Uterus (tissue), 4 donors: Measurements from ENCODE around the gene HNRNPU. TPM values are rescaled to one million over a fixed set of nuclear protein-coding genes. Genes with fewer than 3 reads are reported as not detected.

Experiments used
- DNase-seq, 2 donors: peaks; one replicate each; pipeline ENCODE4 v3.0.0-alpha.2; 2019 to 2020
- H3K27ac ChIP-seq, 2 donors: fragments of 200-600 bp; sonication (generic); 1 replicate in 1 of 2; 2 replicates in 1 of 2; pipeline ENCODE4 v1.5.1; 2016 to 2018
- H3K27me3 ChIP-seq, 2 donors: fragments of 200-600 bp; sonication (generic); one replicate each; pipeline ENCODE4 v1.5.1; 2018 to 2019; ENCODE audit warnings: control low read depth in 1 of 2
- H3K36me3 ChIP-seq, 2 donors: fragments of 200-600 bp; sonication (generic); one replicate each; pipeline ENCODE4 v1.5.1; 2019; ENCODE audit warnings: control low read depth in 1 of 2
- H3K4me1 ChIP-seq, 2 donors: fragments of 200-600 bp; sonication (generic); one replicate each; pipeline ENCODE4 v1.5.1; 2018 to 2019; ENCODE audit warnings: control low read depth in 1 of 2
- H3K4me3 ChIP-seq, 2 donors: fragments of 200-600 bp; sonication (generic); 1 replicate in 1 of 2; 2 replicates in 1 of 2; pipeline ENCODE4 v1.5.1; 2018 to 2019; ENCODE audit warnings: mild to moderate bottlenecking in 1 of 2
- H3K9me3 ChIP-seq, 2 donors: fragments of 200-600 bp; sonication (generic); one replicate each; pipeline ENCODE4 v1.5.1; 2019; ENCODE audit warnings: control low read depth in 1 of 2
- CTCF ChIP-seq, 4 experiments: fragments of 200-600 bp in 2 of 4; fragments of 450-650 bp in 2 of 4; sonication (generic) in 2 of 4; IDR thresholded peaks; one replicate each; pipeline ENCODE4 v1.5.1; 2016 to 2019; ENCODE audit warnings: antibody characterized with exemption in 4 of 4, mild to moderate bottlenecking in 2 of 4, moderate library complexity in 1 of 4
- POLR2A ChIP-seq, 2 donors: fragments of 450-650 bp; IDR thresholded peaks; one replicate each; pipeline ENCODE4 v1.6.1; 2016; ENCODE audit warnings: antibody characterized with exemption in 2 of 2, mild to moderate bottlenecking in 1 of 2, moderate library complexity in 1 of 2
- intact Hi-C: fragments of 100-400 bp; cut with DNase I; formaldehyde crosslinking; loops from one replicate; pipeline ENCODE4 v1.15.1; 2023; ENCODE audit warnings: low total_unique reads
- total RNA-seq, 4 donors: library from RNA; depleted of rRNA in 3 of 4; stranded (reverse); fragments of >200 nt in 3 of 4; gene quantifications; one replicate each; pipeline versions ENCODE4 v1.1.0 to v1.2.4, GENCODE V29; 2014 to 2023
- donor health status: DM: yes; HTN: yes; CAD: no.

Gene HNRNPU
- total RNA-seq, 4 donors from 2014 or later, result 154 to 603 (median 269) TPM

GRCh38 chr1:244878681-244879080, 14.3 kb upstream of the HNRNPU start:
- H3K4me1 ChIP-seq, result no peaks in the 10 kb centered on the region
- no peak for TF ChIP-seq POLR2A (IDR thresholded peaks at IDR 0.05)
- TF ChIP-seq CTCF (IDR thresholded peaks at IDR 0.05), result no peak
- no peak for DNase-seq
- no peak overlapping the region for H3K27ac ChIP-seq
- no peaks in the 10 kb centered on the region for H3K27me3 ChIP-seq
- intact Hi-C loops, result no loop called here
- H3K4me3 ChIP-seq, result no peak overlapping the region
- H3K36me3 ChIP-seq, result no peaks in the 10 kb centered on the region
- no peaks in the 10 kb centered on the region for H3K9me3 ChIP-seq

GRCh38 chr1:244876228-244876910, 12.0 kb upstream of the HNRNPU start:
- no peaks in the 10 kb centered on the region for H3K4me1 ChIP-seq
- H3K4me3 ChIP-seq, result no peak overlapping the region
- no peaks in the 10 kb centered on the region for H3K27me3 ChIP-seq
- DNase-seq, result no peak
- intact Hi-C loops, result no loop called here
- TF ChIP-seq CTCF (IDR thresholded peaks at IDR 0.05), result no peak
- TF ChIP-seq POLR2A (IDR thresholded peaks at IDR 0.05), result no peak
- H3K27ac ChIP-seq, result no peak overlapping the region
- H3K9me3 ChIP-seq, result no peaks in the 10 kb centered on the region
- H3K36me3 ChIP-seq, result no peaks in the 10 kb centered on the region

GRCh38 chr1:244874974-244875579, 10.7 kb upstream of the HNRNPU start:
- Histone ChIP-seq H3K27me3 (no peaks in the 10 kb centered on the region), H3K36me3 (no peaks in the 10 kb centered on the region), H3K9me3 (no peaks in the 10 kb centered on the region), H3K4me1 (no peaks in the 10 kb centered on the region), H3K27ac (no peak overlapping the region), H3K4me3 (no peak overlapping the region)
- DNase-seq, result no peak
- TF ChIP-seq CTCF (IDR thresholded peaks at IDR 0.05) (no peak), POLR2A (IDR thresholded peaks at IDR 0.05) (no peak)
- intact Hi-C loops, result no loop called here

DNA sequence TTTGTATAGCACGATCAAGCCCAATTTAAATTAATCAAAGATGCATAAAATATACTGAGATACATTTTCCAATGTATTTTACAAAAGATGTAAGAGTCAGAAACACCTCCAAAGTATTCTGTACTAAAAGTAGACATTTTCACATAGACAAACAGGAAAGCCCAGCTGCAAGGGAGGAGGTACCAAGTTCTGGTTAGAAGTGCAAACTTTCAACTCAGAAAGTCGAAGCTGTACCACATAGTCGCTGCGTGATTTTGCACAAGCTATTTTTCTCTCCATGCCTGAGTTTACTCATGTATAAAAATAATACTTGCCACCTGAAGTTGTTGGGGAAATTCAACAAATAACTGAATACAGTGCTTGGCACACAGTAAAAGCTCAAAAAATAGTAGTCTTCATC, 5.6 kb upstream of the HNRNPU start:
- H3K27me3 ChIP-seq, result no peaks in the 10 kb centered on the region
- no peak overlapping the region for H3K27ac ChIP-seq
- H3K9me3 ChIP-seq, result no peaks in the 10 kb centered on the region
- intact Hi-C loops, result no loop called here
- H3K36me3 ChIP-seq, result no peaks in the 10 kb centered on the region
- H3K4me1 ChIP-seq, result no peaks in the 10 kb centered on the region
- DNase-seq, result no peak
- TF ChIP-seq POLR2A (IDR thresholded peaks at IDR 0.05) (no peak), CTCF (IDR thresholded peaks at IDR 0.05) (no peak)
- no peak overlapping the region for H3K4me3 ChIP-seq

GRCh38 chr1:244869364-244869827, 5.1 kb upstream of the HNRNPU start:
- H3K36me3 ChIP-seq, result no peaks in the 10 kb centered on the region
- H3K27ac ChIP-seq, result no peak overlapping the region
- intact Hi-C loops, result no loop called here
- no peaks in the 10 kb centered on the region for H3K4me1 ChIP-seq
- DNase-seq, result no peak
- H3K27me3 ChIP-seq, result no peaks in the 10 kb centered on the region
- H3K9me3 ChIP-seq, result no peaks in the 10 kb centered on the region
- no peak overlapping the region for H3K4me3 ChIP-seq
- no peak for TF ChIP-seq POLR2A (IDR thresholded peaks at IDR 0.05)
- TF ChIP-seq CTCF (IDR thresholded peaks at IDR 0.05), result no peak
